CD14-positive monocyte (primary cell): Measurements from ENCODE around the gene MTUS2. TPM values are rescaled to one million over a fixed set of nuclear protein-coding genes. Genes with fewer than 3 reads are reported as not detected.

ENCODE experiments used
- DNase-seq, 3 donors: peaks; one replicate each; pipeline ENCODE4 v3.0.0-alpha.2; 2011 to 2022
- H2AFZ ChIP-seq: 2 replicates; pipeline ENCODE4 v1.6.0; 2012; ENCODE audit warnings: mild to moderate bottlenecking, low read depth, low read length, inconsistent platforms; ENCODE audit not compliant: insufficient read depth, poor library complexity, severe bottlenecking
- H3K27ac ChIP-seq, 2 donors: 1 replicate in 1 of 2; 2 replicates in 1 of 2; pipeline ENCODE4 v1.5.1; 2012 to 2013; ENCODE audit warnings: low read length in 2 of 2, control low read depth in 1 of 2, inconsistent platforms in 1 of 2, low read depth in 1 of 2, mild to moderate bottlenecking in 1 of 2
- H3K27me3 ChIP-seq, 2 donors: one replicate each; pipeline versions ENCODE4 v1.6.0 to v1.6.1; 2011 to 2013; ENCODE audit warnings: low read length in 2 of 2; ENCODE audit not compliant: control insufficient read depth in 2 of 2, insufficient read depth in 2 of 2
- H3K36me3 ChIP-seq, 2 donors: replicated peaks in 1 of 2; 1 replicate in 1 of 2; 2 replicates in 1 of 2; pipeline versions ENCODE4 v1.5.1 to v1.6.1; 2012 to 2013; ENCODE audit warnings: low read length in 2 of 2, control low read depth in 1 of 2, inconsistent platforms in 1 of 2, mild to moderate bottlenecking in 1 of 2; ENCODE audit not compliant: insufficient read depth in 2 of 2, control insufficient read depth in 1 of 2
- H3K4me1 ChIP-seq, 2 donors: 1 replicate in 1 of 2; 2 replicates in 1 of 2; pipeline versions ENCODE4 v1.5.1 to v1.6.1; 2012 to 2013; ENCODE audit warnings: low read length in 2 of 2, control low read depth in 1 of 2, inconsistent platforms in 1 of 2, mild to moderate bottlenecking in 1 of 2, moderate library complexity in 1 of 2; ENCODE audit not compliant: insufficient read depth in 2 of 2, control insufficient read depth in 1 of 2
- H3K4me2 ChIP-seq: replicated peaks from 2 replicates; pipeline ENCODE3; 2012; ENCODE audit warnings: low read length, moderate library complexity, mild to moderate bottlenecking; ENCODE audit not compliant: poor library complexity, severe bottlenecking; ENCODE audit errors: extremely low read depth
- H3K4me3 ChIP-seq, 3 experiments: fragments of 200-600 bp in 1 of 3; sonication (generic) in 1 of 3; replicated peaks in 1 of 3; 1 replicate in 2 of 3; 2 replicates in 1 of 3; pipeline ENCODE4 v1.5.1; 2011 to 2013; ENCODE audit warnings: low read length in 3 of 3, mild to moderate bottlenecking in 3 of 3, control low read depth in 2 of 3, low read depth in 2 of 3, inconsistent platforms in 1 of 3, moderate library complexity in 1 of 3
- H3K79me2 ChIP-seq: 2 replicates; pipeline ENCODE4 v1.6.0; 2012; ENCODE audit warnings: mild to moderate bottlenecking, control low read depth, inconsistent platforms, low read length, moderate library complexity; ENCODE audit not compliant: insufficient read depth
- H3K9ac ChIP-seq: 2 replicates; pipeline ENCODE4 v1.6.0; 2017; ENCODE audit warnings: low read length, mild to moderate bottlenecking; ENCODE audit not compliant: insufficient read depth, poor library complexity, severe bottlenecking
- H3K9me3 ChIP-seq, 2 donors: replicated peaks in 1 of 2; 1 replicate in 1 of 2; 2 replicates in 1 of 2; pipeline versions ENCODE4 v1.5.1 to v1.6.1; 2012 to 2013; ENCODE audit warnings: low read length in 2 of 2, control low read depth in 1 of 2; ENCODE audit not compliant: control insufficient read depth in 1 of 2, insufficient read depth in 1 of 2
- H4K20me1 ChIP-seq: 2 replicates; pipeline ENCODE4 v1.6.0; 2012; ENCODE audit warnings: mild to moderate bottlenecking, low read length, control low read depth, moderate library complexity; ENCODE audit not compliant: insufficient read depth
- H3K27ac Mint-ChIP-seq, 7 donors: one replicate each; pipeline ENCODE4 v1.8.0; 2020; ENCODE audit warnings: mild to moderate bottlenecking in 7 of 7, mixed read lengths in 7 of 7, moderate library complexity in 6 of 7, inconsistent platforms in 2 of 7
- H3K27me3 Mint-ChIP-seq, 3 donors: one replicate each; pipeline ENCODE4 v1.8.0; 2021 to 2022; ENCODE audit warnings: low read depth in 3 of 3, mild to moderate bottlenecking in 3 of 3, mixed read lengths in 3 of 3, moderate library complexity in 3 of 3, inconsistent platforms in 1 of 3
- H3K36me3 Mint-ChIP-seq, 2 donors: one replicate each; pipeline ENCODE4 v1.8.0; 2020; ENCODE audit warnings: mixed read lengths in 2 of 2, inconsistent platforms in 1 of 2, mild to moderate bottlenecking in 1 of 2
- H3K4me1 Mint-ChIP-seq: one replicate; pipeline ENCODE4 v1.8.0; 2020; ENCODE audit warnings: mild to moderate bottlenecking, mixed read lengths
- H3K4me3 Mint-ChIP-seq, 2 donors: one replicate each; pipeline ENCODE4 v1.8.0; 2020; ENCODE audit warnings: mild to moderate bottlenecking in 2 of 2, mixed read lengths in 2 of 2, moderate library complexity in 1 of 2
- H3K9me3 Mint-ChIP-seq, 7 donors: one replicate each; pipeline ENCODE4 v1.8.0; 2020 to 2022; ENCODE audit warnings: mixed read lengths in 7 of 7, mild to moderate bottlenecking in 6 of 7, moderate library complexity in 6 of 7, inconsistent platforms in 2 of 7
- WGBS: methylation state at CpG from one replicate; pipeline ENCODE4 v1.1.5; 2013; ENCODE audit warnings: missing lambda C conversion rate; ENCODE audit not compliant: insufficient coverage; 5-methylcytosine and 5-hydroxymethylcytosine counted together
- intact Hi-C, 2 donors: fragments of 100-400 bp; cut with micrococcal nuclease; formaldehyde crosslinking; loops; one replicate each; pipeline versions ENCODE4 v1.15.0 to v1.15.1; 2023
- polyA plus RNA-seq, 3 donors: library from polyadenylated mRNA; depleted of rRNA in 1 of 3; unstranded in 2 of 3; stranded (reverse) in 1 of 3; fragments of 300-500 nt in 2 of 3; fragments of >200 nt in 1 of 3; fragmentation: Illumina TruSeq in 2 of 3; gene quantifications; 1 replicate in 2 of 3; 2 replicates in 1 of 3; pipeline ENCODE4 v1.2.3, GENCODE V29; 2012 to 2021
- TF ChIP-seq, protein P1 (sequence below): fragments of 200-600 bp; IDR thresholded peaks from one replicate; pipeline ENCODE4 v1.8.0; 2022; ENCODE audit warnings: antibody characterized with exemption, mild to moderate bottlenecking

The MTUS2 gene
- polyA plus RNA-seq, 3 donors = 0.04 TPM; not detected in 2

DNA sequence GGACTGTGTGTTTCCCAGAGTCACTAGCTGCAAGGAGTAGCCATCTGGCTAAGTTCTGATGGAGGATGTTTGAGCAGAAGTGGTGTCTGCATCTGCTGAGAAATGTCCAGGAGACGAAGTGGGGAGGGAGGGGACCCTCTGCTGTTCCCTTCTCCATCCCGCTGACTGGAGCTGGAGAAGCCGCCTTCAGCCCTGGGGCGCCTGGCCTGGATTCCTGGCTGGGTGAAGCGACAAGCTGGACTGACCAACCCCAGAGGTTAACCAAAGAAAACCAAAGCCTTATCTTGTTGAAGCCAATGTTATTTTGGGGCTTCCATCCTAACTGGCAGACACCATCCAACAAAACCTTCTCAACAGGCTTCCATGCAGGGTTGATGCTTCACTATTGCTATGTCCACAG lies 707.8 kb downstream of the MTUS2 start:
- H3K27me3 Mint-ChIP-seq = peaks cover 0 to 2% (median 0%) of the 10 kb centered on the region in 3 donors
- TF ChIP-seq, protein P1, sequence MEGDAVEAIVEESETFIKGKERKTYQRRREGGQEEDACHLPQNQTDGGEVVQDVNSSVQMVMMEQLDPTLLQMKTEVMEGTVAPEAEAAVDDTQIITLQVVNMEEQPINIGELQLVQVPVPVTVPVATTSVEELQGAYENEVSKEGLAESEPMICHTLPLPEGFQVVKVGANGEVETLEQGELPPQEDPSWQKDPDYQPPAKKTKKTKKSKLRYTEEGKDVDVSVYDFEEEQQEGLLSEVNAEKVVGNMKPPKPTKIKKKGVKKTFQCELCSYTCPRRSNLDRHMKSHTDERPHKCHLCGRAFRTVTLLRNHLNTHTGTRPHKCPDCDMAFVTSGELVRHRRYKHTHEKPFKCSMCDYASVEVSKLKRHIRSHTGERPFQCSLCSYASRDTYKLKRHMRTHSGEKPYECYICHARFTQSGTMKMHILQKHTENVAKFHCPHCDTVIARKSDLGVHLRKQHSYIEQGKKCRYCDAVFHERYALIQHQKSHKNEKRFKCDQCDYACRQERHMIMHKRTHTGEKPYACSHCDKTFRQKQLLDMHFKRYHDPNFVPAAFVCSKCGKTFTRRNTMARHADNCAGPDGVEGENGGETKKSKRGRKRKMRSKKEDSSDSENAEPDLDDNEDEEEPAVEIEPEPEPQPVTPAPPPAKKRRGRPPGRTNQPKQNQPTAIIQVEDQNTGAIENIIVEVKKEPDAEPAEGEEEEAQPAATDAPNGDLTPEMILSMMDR = no peak
- H3K4me1 Mint-ChIP-seq = no peaks in the 10 kb centered on the region
- no peaks in the 10 kb centered on the region for H3K9me3 ChIP-seq
- H3K4me2 ChIP-seq = no peak overlapping the region
- peak overlapping the region in 1 of 7 donors; percentile 10 for H3K27ac Mint-ChIP-seq
- H3K79me2 ChIP-seq = no peaks in the 10 kb centered on the region
- H3K9ac ChIP-seq = no peak overlapping the region
- no peak for DNase-seq
- no peaks in the 10 kb centered on the region for H3K4me1 ChIP-seq
- no peak overlapping the region for H2AFZ ChIP-seq
- H3K36me3 ChIP-seq = peaks cover 62 to 80% of the 10 kb centered on the region in 2 donors
- no peaks in the 10 kb centered on the region for H3K27me3 ChIP-seq
- H4K20me1 ChIP-seq = no peaks in the 10 kb centered on the region
- H3K36me3 Mint-ChIP-seq = peaks cover 71 to 81% of the 10 kb centered on the region in 2 donors
- H3K4me3 ChIP-seq = no peak overlapping the region
- WGBS = 67% methylated on average over 3 of the region's 5 CpGs
- intact Hi-C loops = no loop called here
- no peak overlapping the region for H3K4me3 Mint-ChIP-seq
- no peak overlapping the region for H3K27ac ChIP-seq
- no peaks in the 10 kb centered on the region for H3K9me3 Mint-ChIP-seq

DNA sequence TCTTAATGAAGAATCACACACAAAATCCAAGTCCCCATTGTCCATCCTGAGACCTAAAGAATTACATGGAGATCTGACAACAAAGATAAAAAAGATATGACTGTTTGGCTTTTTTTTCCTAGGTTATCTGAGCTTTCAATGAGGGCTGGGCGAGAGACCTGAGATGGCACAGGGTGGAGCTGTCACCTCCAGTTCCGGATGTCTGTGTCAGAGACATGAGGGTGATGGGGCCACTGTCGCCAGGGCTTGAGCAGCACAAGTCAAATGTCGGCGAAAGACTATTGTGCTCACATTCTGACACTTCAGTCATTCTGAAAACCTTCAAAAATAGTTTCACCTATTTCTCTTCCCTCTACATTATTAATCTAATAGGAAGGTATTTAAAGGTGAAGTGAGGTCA lies 709.6 kb downstream of the MTUS2 start:
- TF ChIP-seq, protein P1 = no peak
- Histone ChIP-seq H3K4me3 (no peak overlapping the region), H3K9ac (no peak overlapping the region), H4K20me1 (no peaks in the 10 kb centered on the region), H3K4me2 (no peak overlapping the region), H3K79me2 (no peaks in the 10 kb centered on the region), H3K36me3 (peaks cover 57 to 81% of the 10 kb centered on the region in 2 donors), H2AFZ (no peak overlapping the region), H3K27ac (no peak overlapping the region), H3K4me1 (no peaks in the 10 kb centered on the region), H3K9me3 (no peaks in the 10 kb centered on the region), H3K27me3 (no peaks in the 10 kb centered on the region)
- Mint-ChIP-seq H3K27me3 (no peaks in the 10 kb centered on the region), H3K4me3 (no peak overlapping the region), H3K36me3 (peaks cover 67 to 76% of the 10 kb centered on the region in 2 donors), H3K9me3 (no peaks in the 10 kb centered on the region), H3K4me1 (no peaks in the 10 kb centered on the region), H3K27ac (peak overlapping the region in 1 of 7 donors; percentile 5)
- intact Hi-C loops = no loop called here
- no peak for DNase-seq
- WGBS = 80% methylated on average over 1 of the region's 5 CpGs
